ENCODE measurements around the gene PDHA1.

The PDHA1 gene

GRCh38 chrX:19388064-19388679, 44.4 kb downstream of the PDHA1 start:
- no peak for ATAC-seq (replicated peaks)
- Mint-ChIP-seq H3K27ac (no peak overlapping the region), H3K4me1 (ENCODE audit: low read depth in 2 of 2) (no peaks in the 10 kb centered on the region), H3K27me3 (peaks cover 0 to 5% of the 10 kb centered on the region in 2 donors), H3K36me3 (ENCODE audit: insufficient read depth) (no peaks in the 10 kb centered on the region), H3K9me3 (no peaks in the 10 kb centered on the region), H3K4me3 (no peak overlapping the region)
- no peak for DNase-seq

- H3K4me3 Mint-ChIP-seq: no peak overlapping the region
- H3K36me3 Mint-ChIP-seq (ENCODE audit: insufficient read depth): no peaks in the 10 kb centered on the region
- DNase-seq: no peak
- H3K4me1 Mint-ChIP-seq (ENCODE audit: low read depth in 2 of 2): no peaks in the 10 kb centered on the region
- no peak for ATAC-seq (replicated peaks)
- no peak overlapping the region for H3K27ac Mint-ChIP-seq
- H3K9me3 Mint-ChIP-seq: no peaks in the 10 kb centered on the region
- peaks cover 0 to 5% of the 10 kb centered on the region in 2 donors for H3K27me3 Mint-ChIP-seq
These were observed 45.0 kb downstream of the PDHA1 start for GRCh38 chrX:19388741-19389140.

- H3K4me3 Mint-ChIP-seq: no peak overlapping the region
- no peaks in the 10 kb centered on the region for H3K36me3 Mint-ChIP-seq (ENCODE audit: insufficient read depth)
- H3K9me3 Mint-ChIP-seq: no peaks in the 10 kb centered on the region
- no peak overlapping the region for H3K27ac Mint-ChIP-seq
- ATAC-seq (replicated peaks) (no peak), DNase-seq (no peak)
- no peaks in the 10 kb centered on the region for H3K27me3 Mint-ChIP-seq
- no peaks in the 10 kb centered on the region for H3K4me1 Mint-ChIP-seq (ENCODE audit: low read depth in 2 of 2)
These were observed 45.6 kb downstream of the PDHA1 start for GRCh38 chrX:19389227-19389845.

GRCh38 chrX:19392078-19392477, 48.4 kb downstream of the PDHA1 start:
- Mint-ChIP-seq H3K27me3 (peaks cover 11 to 13% of the 10 kb centered on the region in 2 donors), H3K36me3 (ENCODE audit: insufficient read depth) (no peaks in the 10 kb centered on the region), H3K9me3 (no peaks in the 10 kb centered on the region), H3K4me3 (no peak overlapping the region), H3K27ac (no peak overlapping the region), H3K4me1 (ENCODE audit: low read depth in 2 of 2) (no peaks in the 10 kb centered on the region)
- no peak for DNase-seq
- no peak for ATAC-seq (replicated peaks)

- ATAC-seq (replicated peaks): no peak
- Mint-ChIP-seq H3K27me3 (peaks cover 11 to 13% of the 10 kb centered on the region in 2 donors), H3K27ac (no peak overlapping the region), H3K4me1 (ENCODE audit: low read depth in 2 of 2) (no peaks in the 10 kb centered on the region), H3K4me3 (no peak overlapping the region), H3K9me3 (no peaks in the 10 kb centered on the region), H3K36me3 (ENCODE audit: insufficient read depth) (no peaks in the 10 kb centered on the region)
- no peak for DNase-seq
These were observed 49.0 kb downstream of the PDHA1 start for GRCh38 chrX:19392703-19393102.

GRCh38 chrX:19403696-19404095, 60.0 kb downstream of the PDHA1 start:
- Mint-ChIP-seq H3K27ac (no peak overlapping the region), H3K9me3 (no peaks in the 10 kb centered on the region), H3K36me3 (ENCODE audit: insufficient read depth) (no peaks in the 10 kb centered on the region), H3K4me1 (ENCODE audit: low read depth in 2 of 2) (no peaks in the 10 kb centered on the region), H3K27me3 (peaks cover 11 to 13% of the 10 kb centered on the region in 2 donors), H3K4me3 (no peak overlapping the region)
- no peak for ATAC-seq (replicated peaks)
- DNase-seq: no peak

GRCh38 chrX:19410259-19410658, 66.5 kb downstream of the PDHA1 start:
- Mint-ChIP-seq H3K36me3 (ENCODE audit: insufficient read depth) (no peaks in the 10 kb centered on the region), H3K4me3 (no peak overlapping the region), H3K27ac (no peak overlapping the region), H3K4me1 (ENCODE audit: low read depth in 2 of 2) (no peaks in the 10 kb centered on the region), H3K9me3 (no peaks in the 10 kb centered on the region), H3K27me3 (peaks cover 23 to 24% of the 10 kb centered on the region in 2 donors)
- ATAC-seq (replicated peaks) (no peak), DNase-seq (no peak)
